Inflammatory macrophage treated with lipopolysaccharide for 1 hour (primary cell): ENCODE data around the gene SLC34A3.

Experiments used
- DNase-seq, 2 donors: peaks; one replicate each; pipeline ENCODE4 v3.0.0-alpha.2; 2020 to 2022

SLC34A3 gene

GRCh38 chr9:137230705-137231371 is at the start of gene SLC34A3:
Gene SLC34A3 (plus strand): TSS chr9:137230901. CDS start chr9:137231703, 802 bp downstream.
- DNase-seq = no peak

- no peak for DNase-seq
Observed at GRCh38 chr9:137181680-137182079, 49.0 kb upstream of the SLC34A3 start.

GRCh38 chr9:137182836-137183235 is 47.9 kb upstream of the SLC34A3 start:
- no peak for DNase-seq

GRCh38 chr9:137183980-137184595 is 46.6 kb upstream of the SLC34A3 start:
- DNase-seq = no peak

- DNase-seq = no peak
Observed at GRCh38 chr9:137184881-137185660, 45.6 kb upstream of the SLC34A3 start.

- no peak for DNase-seq
Observed at GRCh38 chr9:137185921-137186320, 44.8 kb upstream of the SLC34A3 start.

- no peak for DNase-seq
Observed at GRCh38 chr9:137186385-137186784, 44.3 kb upstream of the SLC34A3 start.

GRCh38 chr9:137187386-137187785 is 43.3 kb upstream of the SLC34A3 start:
- no peak for DNase-seq

GRCh38 chr9:137188086-137188489 is 42.6 kb upstream of the SLC34A3 start:
- DNase-seq = no peak

GRCh38 chr9:137188490-137189296 is 42.0 kb upstream of the SLC34A3 start, which contains the start of the genes ANAPC2 and SSNA1:
Gene ANAPC2 (minus strand): TSS chr9:137188560. CDS start chr9:137188532, 28 bp downstream.
Gene SSNA1 (plus strand): TSS chr9:137188676. CDS start chr9:137188727, 51 bp downstream.
- DNase-seq = peak; percentile 84 to 98

GRCh38 chr9:137189297-137190295 is 41.1 kb upstream of the SLC34A3 start:
- no peak for DNase-seq

GRCh38 chr9:137190315-137190856 is 40.3 kb upstream of the SLC34A3 start:
- no peak for DNase-seq

- no peak for DNase-seq
Observed at GRCh38 chr9:137191245-137191644, 39.5 kb upstream of the SLC34A3 start.

- DNase-seq = no peak
Observed at GRCh38 chr9:137191691-137192447, 38.8 kb upstream of the SLC34A3 start.

- DNase-seq = no peak
Observed at GRCh38 chr9:137192448-137192780, 38.3 kb upstream of the SLC34A3 start.

- DNase-seq = no peak
Observed at GRCh38 chr9:137192859-137193258, 37.8 kb upstream of the SLC34A3 start.

GRCh38 chr9:137193771-137194170 is 36.9 kb upstream of the SLC34A3 start:
- DNase-seq = no peak

- no peak for DNase-seq
Observed at GRCh38 chr9:137194388-137194787, 36.3 kb upstream of the SLC34A3 start.

GRCh38 chr9:137194909-137195308 is 35.8 kb upstream of the SLC34A3 start:
- no peak for DNase-seq

GRCh38 chr9:137195525-137196220 is 35.0 kb upstream of the SLC34A3 start:
- DNase-seq = no peak
